ENCODE data around the gene PLPP1. TPM values are rescaled to one million over a fixed set of nuclear protein-coding genes. Genes with fewer than 3 reads are reported as not detected.
"Not testable (repeated sequence)": the region's sequence is repeated elsewhere in the genome, so short reads cannot be mapped to it uniquely, and the experiment has no call there.

PLPP1 gene
- total RNA-seq, 1 experiment from 2014 or later = 90.6 TPM

- no peak for DNase-seq (ENCODE audit: low read depth)
Measured at GRCh38 chr5:55546947-55547346, 12.2 kb upstream of the PLPP1 start.

GRCh38 chr5:55544341-55544740 lies 9.6 kb upstream of the PLPP1 start:
- peak; percentile 41 for DNase-seq (ENCODE audit: low read depth)

- DNase-seq (ENCODE audit: low read depth) = no peak
Measured at GRCh38 chr5:55541056-55541635, 6.4 kb upstream of the PLPP1 start.

- DNase-seq (ENCODE audit: low read depth) = no peak
Measured at GRCh38 chr5:55540525-55540924, 5.8 kb upstream of the PLPP1 start.

GRCh38 chr5:55540024-55540423 lies 5.3 kb upstream of the PLPP1 start:
- DNase-seq (ENCODE audit: low read depth) = peak; percentile 28

- no peak for DNase-seq (ENCODE audit: low read depth)
Measured at GRCh38 chr5:55538661-55539060, 3.9 kb upstream of the PLPP1 start.

GRCh38 chr5:55537315-55537714 lies 2.6 kb upstream of the PLPP1 start:
- not testable (repeated sequence) for DNase-seq (ENCODE audit: low read depth)

- DNase-seq (ENCODE audit: low read depth) = no peak
Measured at GRCh38 chr5:55535199-55535905, 588 bp upstream of the PLPP1 start.

- peak; percentile 63 for DNase-seq (ENCODE audit: low read depth)
Measured at GRCh38 chr5:55533521-55534435, 986 bp downstream of the PLPP1 start.

GRCh38 chr5:55530669-55531068 lies 4.1 kb downstream of the PLPP1 start:
- DNase-seq (ENCODE audit: low read depth) = no peak

- no peak for DNase-seq (ENCODE audit: low read depth)
Measured at GRCh38 chr5:55524816-55525215, 9.9 kb downstream of the PLPP1 start.

GRCh38 chr5:55523293-55523692 lies 11.5 kb downstream of the PLPP1 start:
- no peak for DNase-seq (ENCODE audit: low read depth)

GRCh38 chr5:55521881-55522280 lies 12.9 kb downstream of the PLPP1 start:
- DNase-seq (ENCODE audit: low read depth) = no peak

GRCh38 chr5:55520117-55520839 lies 14.5 kb downstream of the PLPP1 start:
- no peak for DNase-seq (ENCODE audit: low read depth)

GRCh38 chr5:55518831-55519390 lies 15.9 kb downstream of the PLPP1 start:
- no peak for DNase-seq (ENCODE audit: low read depth)

GRCh38 chr5:55517804-55518203 lies 17.0 kb downstream of the PLPP1 start:
- DNase-seq (ENCODE audit: low read depth) = no peak

GRCh38 chr5:55511010-55511409 lies 23.8 kb downstream of the PLPP1 start:
- DNase-seq (ENCODE audit: low read depth) = no peak

- DNase-seq (ENCODE audit: low read depth) = no peak
Measured at GRCh38 chr5:55510523-55510880, 24.3 kb downstream of the PLPP1 start.

- DNase-seq (ENCODE audit: low read depth) = no peak
Measured at GRCh38 chr5:55509796-55510522, 24.8 kb downstream of the PLPP1 start.

- no peak for DNase-seq (ENCODE audit: low read depth)
Measured at GRCh38 chr5:55509097-55509496, 25.7 kb downstream of the PLPP1 start.

- DNase-seq (ENCODE audit: low read depth) = no peak
Measured at GRCh38 chr5:55507574-55507973, 27.2 kb downstream of the PLPP1 start.
